Lower leg skin (tissue), 4 donors: ENCODE results near the gene MAGI2. TPM values are rescaled to one million over a fixed set of nuclear protein-coding genes. Genes with fewer than 3 reads are reported as not detected.

Experiments used
- DNase-seq, 2 donors: peaks; one replicate each; pipeline ENCODE4 v3.0.0-alpha.2; 2019; ENCODE audit warnings: low spot score in 2 of 2
- H3K4me3 ChIP-seq: fragments of 200-600 bp; sonication (generic); 2 replicates; pipeline ENCODE4 v1.5.1; 2017; ENCODE audit warnings: mild to moderate bottlenecking, low read depth; ENCODE audit not compliant: poor library complexity, severe bottlenecking
- CTCF ChIP-seq, 3 donors: fragments of 450-650 bp; IDR thresholded peaks; one replicate each; pipeline ENCODE4 v1.5.1; 2016; ENCODE audit warnings: antibody characterized with exemption in 3 of 3, mild to moderate bottlenecking in 3 of 3, moderate library complexity in 2 of 3
- POLR2A ChIP-seq, 2 donors: fragments of 450-650 bp; IDR thresholded peaks; one replicate each; pipeline ENCODE4 v1.6.1; 2016 to 2017; ENCODE audit warnings: antibody characterized with exemption in 2 of 2, mild to moderate bottlenecking in 1 of 2, moderate library complexity in 1 of 2
- WGBS, 2 donors: methylation state at CpG; one replicate each; pipeline ENCODE4 v1.1.5; 2018; 5-methylcytosine and 5-hydroxymethylcytosine counted together
- intact Hi-C: fragments of 100-400 bp; cut with DNase I; formaldehyde crosslinking; loops from one replicate; pipeline ENCODE4 v1.15.0; 2023; ENCODE audit warnings: low total_unique reads
- total RNA-seq, 4 donors: library from RNA; depleted of rRNA; stranded (reverse); fragments of >200 nt; gene quantifications; one replicate each; pipeline ENCODE4 v1.1.0, GENCODE V29; 2016

Gene MAGI2
- total RNA-seq, 4 donors from 2014 or later: 1.6 to 3.0 (median 2.1) TPM

- intact Hi-C loops: no loop called here
- no peak for DNase-seq
- H3K4me3 ChIP-seq: no peak overlapping the region
- 84 to 90% methylated on average over 3 of the region's 3 CpGs for WGBS, 2 donors
- TF ChIP-seq CTCF (IDR thresholded peaks at IDR 0.05) (no peak), POLR2A (IDR thresholded peaks at IDR 0.05) (no peak)
Observed at GRCh38 chr7:78407031-78407430, 1046.4 kb downstream of the MAGI2 start.

GRCh38 chr7:78406531-78406930, 1046.9 kb downstream of the MAGI2 start:
- intact Hi-C loops: no loop called here
- no peak overlapping the region for H3K4me3 ChIP-seq
- no peak for DNase-seq
- TF ChIP-seq CTCF (IDR thresholded peaks at IDR 0.05): no peak
- no peak for TF ChIP-seq POLR2A (IDR thresholded peaks at IDR 0.05)

GRCh38 chr7:78402096-78402495, 1051.4 kb downstream of the MAGI2 start:
- DNase-seq: no peak
- 75 to 94% methylated on average over 4 of the region's 4 CpGs for WGBS, 2 donors
- intact Hi-C loops: no loop called here
- TF ChIP-seq CTCF (IDR thresholded peaks at IDR 0.05) (no peak), POLR2A (IDR thresholded peaks at IDR 0.05) (no peak)
- no peak overlapping the region for H3K4me3 ChIP-seq

- 41 to 64% methylated on average over 2 of the region's 2 CpGs for WGBS, 2 donors
- no peak overlapping the region for H3K4me3 ChIP-seq
- DNase-seq: no peak
- intact Hi-C loops: no loop called here
- TF ChIP-seq POLR2A (IDR thresholded peaks at IDR 0.05) (no peak), CTCF (IDR thresholded peaks at IDR 0.05) (no peak)
Observed at GRCh38 chr7:78400038-78400437, 1053.4 kb downstream of the MAGI2 start.

- 72% methylated on average over 4 of the region's 4 CpGs for WGBS, 2 donors
- H3K4me3 ChIP-seq: no peak overlapping the region
- no peak for DNase-seq
- intact Hi-C loops: no loop called here
- TF ChIP-seq POLR2A (IDR thresholded peaks at IDR 0.05) (no peak), CTCF (IDR thresholded peaks at IDR 0.05) (no peak)
Observed at GRCh38 chr7:78399033-78399769, 1054.3 kb downstream of the MAGI2 start.

GRCh38 chr7:78398576-78398975, 1054.9 kb downstream of the MAGI2 start:
- no peak for DNase-seq
- no peak for TF ChIP-seq CTCF (IDR thresholded peaks at IDR 0.05)
- TF ChIP-seq POLR2A (IDR thresholded peaks at IDR 0.05): no peak
- WGBS, 2 donors: 50 to 51% methylated on average over 2 of the region's 2 CpGs
- intact Hi-C loops: no loop called here
- no peak overlapping the region for H3K4me3 ChIP-seq
